Measurements from ENCODE around the gene ZSWIM5.
"Not testable (repeated sequence)": the region's sequence is repeated elsewhere in the genome, so short reads cannot be mapped to it uniquely, and the experiment has no call there.

GRCh38 chr1:45106864-45107263 is 99.5 kb downstream of the ZSWIM5 start:
- not testable (repeated sequence) for TF ChIP-seq POLR2AphosphoS5, POLR2A (IDR thresholded peaks at IDR 0.05; ENCODE audit: low read depth, low read length)

Data from GM12892 (cell line).